ENCODE results near the gene PHC3.

GRCh38 chr3:170062769-170063168 is 118.8 kb downstream of the PHC3 start:
- TF ChIP-seq POLR2AphosphoS5 (IDR thresholded peaks at IDR 0.05) (no peak), CTCF (IDR thresholded peaks at IDR 0.05) (no peak)
